GM21619 (cell line): ENCODE measurements around the gene IRAG1.

Experiments
- ATAC-seq: cut with Tn5 transposase; IDR thresholded peaks from one replicate; pipeline ENCODE4 v1.9.1; 2021; ENCODE audit not compliant: unreplicated experiment

The IRAG1 gene

DNA sequence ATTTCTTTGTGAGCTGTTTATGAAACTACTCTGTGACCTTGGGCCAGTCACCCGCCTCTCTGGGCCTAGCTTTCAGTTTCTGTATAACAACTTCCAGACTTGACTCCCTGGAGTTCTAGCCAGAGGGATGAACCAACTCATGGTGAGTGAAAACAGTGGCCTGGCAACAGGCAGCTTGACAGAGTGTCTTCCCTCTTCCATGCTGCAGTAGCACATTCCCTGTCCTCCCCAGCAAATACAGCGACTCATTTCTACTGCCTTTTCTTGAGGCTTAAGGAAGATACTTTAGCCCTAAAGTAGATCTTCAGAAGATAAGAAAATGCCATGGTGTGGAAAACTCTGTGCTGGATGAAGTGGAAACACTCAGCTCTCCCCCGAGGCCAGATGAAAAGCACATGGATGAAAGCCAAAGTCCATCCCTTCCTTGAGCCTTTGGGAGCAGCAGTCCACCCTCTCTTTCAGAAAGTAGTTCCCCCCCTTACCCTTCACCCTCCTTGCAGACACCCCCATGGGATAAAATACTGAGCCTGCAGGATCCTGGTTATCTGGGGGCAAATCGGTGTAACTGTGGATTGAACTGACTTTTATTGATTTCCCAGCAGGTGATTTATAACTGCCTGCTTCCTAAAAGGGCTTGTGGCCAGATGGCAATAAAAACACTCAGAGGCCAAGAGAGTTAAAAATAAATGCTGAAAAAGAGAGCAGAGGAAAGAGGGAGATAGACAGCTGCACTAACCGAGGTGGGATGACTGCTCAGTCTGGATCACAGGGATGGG, 24.1 kb downstream of the IRAG1 start:
- no peak for ATAC-seq

DNA sequence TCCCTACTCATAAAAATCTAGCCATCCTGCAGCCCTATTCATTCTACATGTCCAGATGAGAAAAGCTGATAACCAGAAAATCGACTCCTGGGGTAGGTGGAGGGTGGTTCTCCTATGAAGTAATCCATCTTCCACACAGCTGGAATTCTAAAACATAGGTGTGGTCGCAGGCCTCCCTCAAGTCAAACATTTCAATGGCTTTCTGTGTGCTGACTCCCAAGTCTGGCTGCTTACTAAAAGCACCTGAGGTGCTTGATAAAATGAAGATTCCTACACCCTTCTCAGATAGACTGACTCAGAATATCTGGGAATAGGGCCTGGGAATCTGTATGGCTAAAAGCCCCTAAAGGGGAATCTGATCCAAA, 26.1 kb downstream of the IRAG1 start:
- no peak for ATAC-seq

DNA sequence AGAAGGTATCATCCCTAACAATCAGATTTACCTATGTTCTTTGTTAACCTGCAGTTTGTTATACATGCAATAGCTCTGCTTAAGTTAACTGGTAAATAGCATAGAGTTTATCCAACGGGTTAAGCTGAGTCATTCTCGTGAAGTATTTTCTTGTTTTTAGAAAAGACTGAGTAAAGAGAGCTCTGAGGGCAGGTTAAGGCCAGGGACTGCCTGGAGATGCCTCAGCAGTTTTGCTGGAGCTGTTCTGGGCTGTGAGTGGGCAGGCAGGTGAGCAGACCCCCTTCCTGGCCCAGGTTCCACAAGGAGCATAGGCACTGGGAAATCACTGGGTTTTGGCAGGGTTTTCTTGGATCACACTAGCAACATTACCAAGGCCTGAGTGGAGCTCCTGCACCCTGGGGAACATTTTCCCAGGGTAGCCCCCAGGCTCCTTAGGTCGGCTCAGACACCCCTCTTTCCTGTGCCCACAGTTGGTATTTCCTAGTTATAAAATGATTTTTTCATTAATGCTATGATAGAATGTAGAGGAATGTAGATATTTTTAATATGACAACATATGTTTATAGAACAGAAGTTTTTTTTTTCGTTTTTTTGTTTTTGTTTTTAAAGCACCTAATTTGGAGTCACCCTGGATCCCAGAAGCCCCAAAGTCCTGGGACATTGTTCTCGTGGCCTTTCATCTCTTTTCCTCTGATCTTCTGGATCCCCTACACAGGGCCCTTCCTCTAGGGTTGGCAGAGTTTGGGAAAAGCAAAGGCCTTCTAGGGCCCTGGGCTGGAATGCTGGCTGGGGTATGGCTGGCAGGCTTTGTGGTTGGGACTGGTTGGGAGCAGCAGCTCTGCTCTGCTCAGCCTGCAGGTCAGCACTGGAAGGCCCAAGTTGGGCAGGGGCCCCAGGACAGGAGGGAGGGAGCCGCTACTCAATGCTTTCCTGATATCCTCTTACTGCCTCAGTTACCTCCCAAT, 26.7 kb downstream of the IRAG1 start:
- ATAC-seq = no peak

DNA sequence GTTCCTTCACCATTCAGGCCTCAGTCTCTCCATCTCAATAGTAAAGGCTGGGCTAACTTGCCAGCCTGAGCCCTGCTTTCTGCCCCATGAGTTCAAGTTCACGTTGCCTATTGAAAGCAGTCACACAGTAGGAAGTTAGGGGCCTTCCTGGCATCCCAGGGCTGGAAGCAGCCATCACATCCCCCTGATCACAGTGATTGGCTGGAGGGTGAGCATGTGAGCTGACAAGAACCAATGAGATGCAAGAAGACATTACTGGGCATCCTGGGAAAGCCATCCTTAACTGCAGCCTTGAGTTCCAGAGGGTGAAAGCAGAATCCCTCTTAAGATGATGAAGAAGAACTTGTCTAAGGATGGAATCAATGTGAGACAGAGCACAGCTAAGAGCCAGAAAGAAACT, 29.1 kb downstream of the IRAG1 start:
- ATAC-seq = no peak

DNA sequence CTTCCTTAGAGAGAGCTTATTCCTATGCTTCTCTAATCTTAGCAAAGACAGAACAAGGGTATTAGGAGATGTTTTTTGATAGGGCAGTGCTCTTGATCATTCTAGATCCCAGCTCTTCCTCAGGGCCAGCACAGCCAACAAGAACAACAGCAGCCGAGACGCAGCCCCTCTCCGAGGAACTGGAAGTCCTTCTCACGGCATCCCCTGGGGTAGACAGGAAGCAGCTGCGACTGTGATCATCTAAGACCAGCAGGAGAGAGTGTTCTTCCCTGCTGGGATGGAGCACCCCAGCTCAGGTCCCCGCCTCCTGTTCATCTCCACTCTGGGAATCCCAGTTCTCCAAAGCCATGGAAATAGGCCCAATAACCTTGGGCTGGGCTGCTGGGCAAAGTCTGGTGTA, 29.6 kb downstream of the IRAG1 start:
- ATAC-seq = no peak

DNA sequence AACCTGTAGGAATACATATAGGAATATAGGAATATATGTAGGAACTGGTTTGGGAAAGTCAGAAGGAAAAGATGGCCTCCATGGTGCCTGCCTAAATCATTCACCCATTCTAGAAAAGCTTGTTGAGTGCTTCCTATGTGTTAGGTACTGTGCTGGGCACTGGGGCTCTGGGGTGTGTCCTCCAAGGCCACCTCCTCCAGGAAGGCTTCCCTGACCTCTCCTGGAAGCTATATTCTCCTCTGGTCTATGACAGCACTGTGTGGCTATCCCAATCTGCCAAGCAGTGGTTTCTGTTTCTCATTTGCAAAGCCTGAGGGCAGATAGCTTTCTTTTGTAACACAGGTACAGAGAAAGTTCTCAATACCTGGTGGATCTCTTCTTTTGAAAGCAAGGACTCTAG, 30.2 kb downstream of the IRAG1 start:
- no peak for ATAC-seq

DNA sequence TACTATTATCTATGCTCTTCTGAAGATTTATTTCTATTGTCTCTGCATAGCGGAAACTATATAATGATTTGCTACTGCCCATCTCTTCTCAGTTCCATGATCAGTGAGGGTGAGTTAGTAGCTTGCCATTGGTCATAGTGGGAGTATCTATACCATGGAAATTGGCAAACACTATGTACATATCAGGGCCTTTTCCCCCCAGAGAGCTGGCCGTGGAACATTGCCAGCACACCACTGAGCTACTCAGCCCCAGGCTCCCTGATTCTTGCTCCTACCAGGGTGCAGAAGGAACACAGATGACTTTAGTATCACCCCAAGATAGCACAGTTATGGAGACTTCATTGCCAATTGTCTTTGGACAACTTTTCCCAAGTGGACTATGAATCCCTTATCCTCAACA, 33.2 kb downstream of the IRAG1 start:
- no peak for ATAC-seq

DNA sequence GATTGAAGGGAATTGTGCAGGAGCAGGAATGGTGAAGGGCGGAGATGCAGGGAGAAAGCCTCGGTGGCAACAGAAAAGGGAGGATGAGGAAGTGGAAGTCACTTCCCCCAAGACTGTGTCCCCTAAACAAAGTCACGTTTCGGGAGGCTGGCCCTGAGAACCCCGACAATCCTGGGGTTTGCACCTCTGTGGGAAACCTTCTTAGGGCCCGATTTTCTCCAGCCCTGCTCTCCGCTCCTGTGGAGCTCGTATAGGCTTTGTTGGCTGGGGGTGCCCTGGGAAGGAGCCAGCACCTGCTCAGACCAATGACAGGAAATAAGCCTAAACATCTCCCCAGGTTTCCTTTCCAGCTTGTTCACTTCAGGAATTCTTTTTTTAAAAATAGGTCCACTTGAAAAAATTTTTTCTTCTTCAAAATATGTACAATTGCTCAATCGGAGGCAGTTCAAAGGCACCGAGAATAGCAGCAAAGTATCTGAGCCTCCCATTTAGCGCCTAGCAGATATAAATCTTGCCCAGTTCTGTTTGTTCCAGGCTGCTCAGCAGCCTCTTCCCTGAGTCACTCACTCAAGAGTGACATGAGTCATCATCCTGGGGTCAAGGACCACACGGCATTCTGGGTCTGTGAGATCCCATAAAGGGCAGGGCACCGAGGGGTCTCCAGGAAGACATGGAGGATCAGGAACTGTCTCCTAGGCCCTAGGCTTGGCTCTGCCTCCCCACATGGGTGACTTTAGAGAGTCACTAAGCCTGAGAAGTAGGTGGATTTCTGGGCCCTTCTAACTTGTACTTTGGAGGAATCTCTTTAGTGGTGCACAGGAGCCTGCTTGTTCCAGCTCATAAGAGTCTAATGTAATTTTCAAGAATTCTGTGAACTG, 34.0 kb downstream of the IRAG1 start:
- ATAC-seq = no peak

DNA sequence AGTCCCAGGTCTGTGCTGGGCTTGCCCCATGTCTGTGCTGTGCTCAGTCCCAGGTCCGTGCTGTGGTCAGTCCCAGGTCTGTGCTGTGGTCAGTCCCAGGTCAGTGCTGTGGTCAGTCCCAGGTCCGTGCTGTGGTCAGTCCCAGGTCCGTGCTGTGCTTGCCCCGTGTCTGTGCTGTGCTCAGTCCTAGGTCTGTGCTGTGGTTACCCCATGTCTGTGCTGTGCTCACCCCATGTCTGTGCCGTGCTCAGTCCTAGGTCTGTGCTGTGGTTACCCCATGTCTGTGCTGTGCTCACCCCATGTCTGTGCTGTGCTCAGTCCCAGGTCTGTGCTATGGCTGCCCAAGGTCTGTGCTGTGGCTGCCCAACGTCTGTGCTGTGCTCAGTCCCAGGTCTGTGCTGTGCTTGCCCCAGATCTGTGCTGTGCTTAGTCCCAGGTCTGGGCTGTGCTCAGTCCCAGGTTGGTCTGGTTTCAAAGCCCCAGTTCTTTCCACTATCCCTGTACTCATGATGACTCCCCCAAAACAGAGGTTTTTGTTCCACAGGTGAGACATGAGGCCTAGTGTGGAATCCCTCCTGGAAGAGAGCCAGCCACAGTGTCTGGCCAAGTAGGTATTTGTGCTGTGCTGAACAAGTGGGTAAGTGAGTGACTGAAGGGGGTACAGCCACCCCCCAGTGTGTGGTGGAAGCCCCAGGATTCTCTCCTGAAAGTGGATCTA, 34.8 kb downstream of the IRAG1 start:
- ATAC-seq = no peak

DNA sequence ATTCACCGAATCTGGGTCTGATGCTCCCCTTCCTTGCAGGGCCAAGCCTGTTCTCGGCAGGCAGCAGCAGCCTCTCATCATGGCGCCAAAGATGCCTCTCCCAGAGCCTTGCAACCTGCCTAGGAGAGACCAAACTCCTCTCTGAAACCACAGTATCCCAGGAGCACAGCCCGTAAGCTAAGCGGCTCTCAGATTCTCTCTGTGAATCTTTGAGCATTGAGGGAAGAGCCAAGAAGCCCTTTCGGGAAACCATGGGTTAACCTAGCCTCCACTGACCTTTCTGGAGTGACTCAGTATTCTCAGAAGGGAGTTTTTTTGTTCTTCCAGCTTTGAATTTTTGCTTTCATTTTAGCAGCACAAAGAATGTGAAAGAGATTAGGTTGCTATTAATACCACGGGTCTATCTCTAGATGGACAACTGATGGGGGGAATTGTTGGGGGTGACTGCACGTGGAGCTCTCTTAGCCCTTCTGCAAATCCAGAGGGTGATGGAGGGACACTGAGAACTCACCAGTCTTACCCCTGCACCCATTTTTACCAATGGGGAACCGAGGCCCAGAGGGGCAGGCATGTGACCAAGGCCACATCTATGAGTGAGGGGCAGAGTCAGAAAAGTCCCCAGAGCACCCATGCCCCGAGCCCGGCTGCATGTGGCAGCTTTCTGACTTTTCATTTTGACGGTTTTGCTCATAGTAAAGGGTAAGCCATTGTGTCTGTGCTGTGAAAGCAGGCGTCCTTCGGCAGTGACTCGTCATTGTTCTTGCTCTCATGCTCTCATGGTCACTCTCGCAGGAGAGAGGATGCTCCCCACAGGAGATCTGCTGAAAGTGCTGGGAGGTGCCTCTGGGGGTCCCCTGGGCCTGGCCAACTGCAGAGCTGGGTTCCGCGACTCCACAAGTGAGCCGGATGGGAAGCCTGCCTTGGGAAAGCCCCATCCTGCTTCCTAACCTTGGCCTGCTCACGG, 36.0 kb downstream of the IRAG1 start:
- ATAC-seq = peak; percentile 52

DNA sequence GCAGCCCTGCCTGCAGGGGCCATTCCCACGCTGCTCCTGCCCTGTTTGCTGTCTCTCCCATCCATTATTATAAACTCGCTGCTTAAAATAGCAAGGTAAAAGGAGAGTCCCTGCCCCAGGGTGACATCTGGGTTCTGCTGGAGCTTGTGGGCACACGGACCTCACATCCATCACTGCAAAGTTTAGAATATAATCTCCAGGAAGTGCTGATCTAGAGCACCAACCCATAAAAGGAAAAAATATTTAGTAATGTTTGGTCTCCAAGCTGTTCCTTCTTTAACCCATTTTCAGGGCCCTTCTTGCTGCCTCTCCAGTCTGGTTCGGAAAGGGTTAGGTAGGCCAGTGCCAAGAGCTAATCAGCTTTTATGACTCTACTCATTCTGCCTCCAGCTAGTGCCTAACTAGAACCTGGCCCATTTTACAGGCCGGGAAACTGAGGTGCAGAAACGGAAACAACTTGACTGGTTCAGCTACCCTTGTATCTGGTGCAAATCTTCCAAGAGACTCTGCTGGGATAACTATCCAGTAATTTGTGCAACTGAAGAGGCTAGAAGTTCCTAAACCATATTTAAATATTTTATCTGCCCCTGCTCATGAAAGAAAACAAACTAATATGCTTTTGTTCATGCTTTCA, 37.5 kb downstream of the IRAG1 start:
- no peak for ATAC-seq

DNA sequence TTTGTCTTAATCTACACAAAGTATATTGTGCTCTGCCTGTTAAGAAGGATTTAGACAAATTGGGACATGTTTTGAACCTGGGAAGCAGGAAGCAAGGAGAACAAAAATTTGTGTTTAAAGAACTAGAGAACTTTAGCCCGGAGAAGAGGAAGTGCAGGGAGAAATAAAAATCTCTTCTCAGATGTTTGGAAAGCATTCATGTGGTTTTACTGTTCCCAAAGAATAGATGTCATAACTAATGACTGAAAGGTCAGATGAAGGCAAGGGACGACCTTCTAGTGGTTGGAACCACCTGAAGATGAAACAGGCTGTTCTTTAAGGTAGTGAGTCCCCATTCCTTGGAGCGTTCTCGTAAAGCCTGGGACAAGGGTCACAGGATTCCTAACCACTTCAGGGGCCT, 38.3 kb downstream of the IRAG1 start:
- ATAC-seq = no peak

DNA sequence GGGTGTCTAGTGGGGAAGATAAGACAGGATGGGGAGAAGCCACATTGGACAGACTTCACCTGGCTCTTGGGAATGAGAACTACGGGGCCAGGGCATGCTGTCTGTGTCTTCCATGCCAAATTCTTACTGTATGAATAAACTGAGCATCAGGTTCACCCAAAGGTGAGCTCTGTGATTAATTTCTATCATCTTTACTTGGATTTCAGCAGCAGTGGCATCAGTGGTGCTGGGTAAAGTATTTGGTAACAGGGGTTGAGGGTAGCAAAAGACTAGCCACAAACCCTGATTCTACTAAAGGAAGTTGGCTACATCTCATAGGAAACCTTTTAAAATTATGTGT, 38.8 kb downstream of the IRAG1 start:
- no peak for ATAC-seq

DNA sequence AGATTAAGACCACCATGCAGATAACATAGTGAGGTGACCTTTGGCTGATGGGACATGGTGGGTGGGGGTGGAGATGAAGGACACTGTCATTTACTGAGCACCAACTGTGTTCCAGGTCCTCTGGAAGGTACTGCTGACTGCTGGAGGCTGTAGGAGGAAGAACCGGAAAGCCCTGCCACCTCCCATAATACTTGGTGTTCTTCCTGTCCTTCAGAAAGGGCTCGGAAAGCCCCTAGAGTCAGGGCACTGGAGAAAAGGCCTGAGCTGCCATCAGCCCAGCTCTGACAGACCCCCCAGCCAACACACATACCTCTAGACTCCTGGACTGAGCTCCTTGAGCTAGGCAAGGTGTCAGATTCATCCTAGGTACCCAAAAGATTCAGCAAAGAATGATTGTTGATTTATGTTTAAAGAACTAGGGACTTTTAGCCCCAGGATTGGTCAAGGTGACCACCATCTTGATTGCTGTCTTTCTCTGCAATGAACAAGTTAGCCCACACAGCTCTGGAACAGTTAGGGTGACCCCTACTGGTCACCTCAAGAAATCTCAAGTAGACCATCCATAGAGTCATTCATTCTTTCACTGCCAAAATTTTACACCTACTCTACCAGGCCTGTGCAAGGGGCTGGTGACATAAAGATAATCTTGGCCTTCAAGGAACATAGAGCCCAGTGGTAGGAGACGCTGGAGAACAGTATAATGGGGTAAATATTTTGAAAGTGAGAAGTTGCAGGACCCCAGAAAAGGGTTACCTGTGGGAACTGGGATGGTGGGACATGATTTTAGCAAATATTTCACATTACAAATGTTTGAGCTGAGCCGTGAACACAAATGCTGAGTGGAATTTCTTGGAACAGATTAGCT, 39.4 kb downstream of the IRAG1 start:
- peak; percentile 42 for ATAC-seq

DNA sequence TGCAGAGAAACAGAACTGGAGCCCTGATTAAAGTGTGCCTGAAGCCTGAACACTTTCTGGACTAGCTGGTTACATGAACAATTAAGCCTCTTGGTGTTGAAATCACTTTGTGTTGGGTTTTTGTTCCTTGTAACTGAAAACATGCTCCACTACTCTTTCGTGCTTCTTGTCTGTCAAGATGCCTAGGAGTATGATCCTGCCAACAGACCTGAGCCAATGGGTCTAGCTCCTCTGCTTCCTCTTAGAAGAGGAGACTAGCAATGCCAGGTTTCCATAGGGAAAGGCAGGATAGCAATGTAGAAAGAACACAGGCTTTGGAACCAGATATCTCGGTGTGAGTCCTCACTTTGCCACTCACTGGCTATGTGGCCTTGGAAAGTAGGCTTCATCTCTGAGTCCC, 40.3 kb downstream of the IRAG1 start:
- ATAC-seq = no peak

DNA sequence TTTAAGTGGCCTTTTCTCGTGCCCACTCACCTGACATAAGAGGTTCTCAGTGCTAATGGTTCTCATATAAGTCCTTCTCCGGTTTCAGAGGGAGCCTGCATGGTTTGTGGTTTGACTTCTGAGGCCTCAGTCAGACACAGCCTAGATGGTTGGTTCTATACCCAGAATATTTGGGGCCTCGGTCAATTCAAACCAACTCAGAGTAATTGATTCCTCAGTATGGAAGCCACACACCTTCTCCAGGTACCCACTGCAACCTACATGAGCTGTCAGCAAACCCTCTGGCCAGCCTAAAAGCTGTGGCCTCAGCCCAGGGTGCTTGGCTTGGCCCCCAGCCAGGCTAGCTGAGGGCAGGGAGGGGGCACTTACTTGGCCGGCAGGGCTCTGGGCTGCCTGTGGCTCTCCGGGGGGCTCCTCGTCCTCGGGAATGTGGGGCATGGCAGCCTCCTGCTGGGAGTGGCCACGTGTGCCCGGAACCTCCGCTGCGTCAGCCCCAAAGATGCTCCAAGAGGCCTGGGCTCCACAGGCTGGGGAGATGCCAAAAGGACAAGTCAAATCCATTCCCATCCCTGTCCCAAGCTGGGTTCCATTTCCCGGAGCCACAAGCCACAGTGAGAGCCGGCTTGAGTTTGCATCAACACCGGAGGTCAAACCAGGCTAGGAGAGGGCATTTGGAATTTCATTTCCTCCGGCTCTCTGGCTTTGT, 41.7 kb downstream of the IRAG1 start:
- no peak for ATAC-seq

DNA sequence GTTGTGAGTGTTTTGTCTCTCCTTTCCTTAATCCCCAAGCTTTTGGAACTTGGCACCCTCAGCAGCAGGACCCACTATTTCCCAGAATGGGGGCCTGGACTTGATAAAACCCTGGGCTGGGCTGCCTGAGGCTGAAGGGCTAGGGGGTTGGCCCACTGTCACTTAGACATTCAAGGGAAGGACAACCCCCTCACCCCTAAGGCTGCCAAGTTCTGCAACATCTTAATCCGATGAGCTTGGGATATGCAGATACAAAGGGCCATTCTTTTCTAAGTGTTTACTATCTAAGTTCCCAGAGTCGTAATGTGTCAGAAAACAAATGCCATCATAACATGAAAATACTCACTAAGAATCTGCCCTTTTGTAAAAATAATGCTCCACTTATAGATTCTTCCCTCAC, 42.9 kb downstream of the IRAG1 start:
- ATAC-seq = no peak

DNA sequence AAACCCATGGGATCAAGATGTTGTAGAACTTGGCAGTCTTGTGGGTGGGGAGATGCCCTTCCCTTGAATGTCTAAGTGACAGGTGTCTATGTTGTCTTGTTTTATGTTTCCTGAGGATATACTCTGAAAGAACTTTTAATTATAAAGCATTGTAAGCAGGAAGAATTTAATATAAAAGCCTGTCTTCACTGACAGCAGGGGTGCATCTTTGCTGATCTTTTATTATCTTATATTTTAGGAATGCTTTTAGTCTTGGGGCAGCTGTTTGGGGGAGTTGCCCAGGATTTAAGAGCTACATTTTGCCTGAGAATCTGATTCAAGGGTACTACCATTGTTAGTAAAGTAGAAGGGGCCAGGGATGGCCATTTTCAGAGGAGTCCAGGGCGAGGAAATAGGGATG, 43.4 kb downstream of the IRAG1 start:
- ATAC-seq = no peak
